Astrocyte (in vitro differentiated cells and primary cell): Measurements from ENCODE around the gene CACNA1H. TPM values are rescaled to one million over a fixed set of nuclear protein-coding genes. Genes with fewer than 3 reads are reported as not detected.
"Not testable (repeated sequence)": the region's sequence is repeated elsewhere in the genome, so short reads cannot be mapped to it uniquely, and the experiment has no call there.

Source experiments
- DNase-seq: peaks from one replicate; pipeline ENCODE4 v3.0.0-alpha.2; 2010; ENCODE audit warnings: low read depth
- FAIRE-seq: peaks from 2 replicates; lab custom pipeline; 2011; peaks lifted over from hg19 to GRCh38; lab: Jason Lieb, UNC
- H2AFZ ChIP-seq: 2 replicates; pipeline ENCODE4 v1.6.0; 2012; ENCODE audit warnings: low read depth, low read length, inconsistent platforms
- H3K27ac ChIP-seq: 2 replicates; pipeline ENCODE4 v1.5.1; 2011; ENCODE audit warnings: low read depth, low read length, inconsistent platforms
- H3K27me3 ChIP-seq: 2 replicates; pipeline ENCODE4 v1.6.0; 2011; ENCODE audit warnings: low read length, inconsistent platforms; ENCODE audit not compliant: insufficient read depth
- H3K36me3 ChIP-seq: 2 replicates; pipeline ENCODE4 v1.5.1; 2011; ENCODE audit warnings: low read length, inconsistent platforms; ENCODE audit not compliant: insufficient read depth
- H3K4me1 ChIP-seq: 2 replicates; pipeline ENCODE4 v1.5.1; 2011; ENCODE audit warnings: low read length, inconsistent platforms; ENCODE audit not compliant: insufficient read depth
- H3K4me2 ChIP-seq: 2 replicates; pipeline ENCODE4 v1.6.0; 2012; ENCODE audit warnings: low read length, inconsistent platforms
- H3K4me3 ChIP-seq: 2 replicates; pipeline ENCODE4 v1.5.1; 2011; ENCODE audit warnings: low read depth, mild to moderate bottlenecking, low read length, inconsistent platforms; ENCODE audit not compliant: insufficient read depth
- H3K79me2 ChIP-seq: 2 replicates; pipeline ENCODE4 v1.6.0; 2012; ENCODE audit warnings: mild to moderate bottlenecking, low read length, inconsistent platforms; ENCODE audit not compliant: insufficient read depth
- H3K9ac ChIP-seq: 2 replicates; pipeline ENCODE4 v1.6.0; 2012; ENCODE audit warnings: mild to moderate bottlenecking, low read length, inconsistent platforms
- H3K9me3 ChIP-seq: 2 replicates; pipeline ENCODE4 v1.5.1; 2012; ENCODE audit warnings: low read depth, mild to moderate bottlenecking, low read length, inconsistent platforms; ENCODE audit not compliant: insufficient read depth
- H4K20me1 ChIP-seq: 2 replicates; pipeline ENCODE4 v1.6.0; 2012; ENCODE audit warnings: low read length, inconsistent platforms; ENCODE audit not compliant: insufficient read depth
- H3K27ac Mint-ChIP-seq: one replicate; pipeline ENCODE4 v1.8.0; 2021; ENCODE audit warnings: mild to moderate bottlenecking, mixed read lengths; ENCODE audit not compliant: unreplicated experiment
- H3K27me3 Mint-ChIP-seq: one replicate; pipeline ENCODE4 v1.8.0; 2021; ENCODE audit warnings: low read depth, mixed read lengths; ENCODE audit not compliant: unreplicated experiment
- H3K36me3 Mint-ChIP-seq: one replicate; pipeline ENCODE4 v1.8.0; 2021; ENCODE audit warnings: low read depth, mixed read lengths; ENCODE audit not compliant: unreplicated experiment
- H3K4me1 Mint-ChIP-seq: one replicate; pipeline ENCODE4 v1.8.0; 2021; ENCODE audit warnings: low read depth, mixed read lengths; ENCODE audit not compliant: unreplicated experiment
- H3K4me3 Mint-ChIP-seq: one replicate; pipeline ENCODE4 v1.8.0; 2021; ENCODE audit warnings: mild to moderate bottlenecking, moderate library complexity, mixed read lengths; ENCODE audit not compliant: unreplicated experiment
- H3K9me3 Mint-ChIP-seq: one replicate; pipeline ENCODE4 v1.8.0; 2021; ENCODE audit warnings: mild to moderate bottlenecking, mixed read lengths; ENCODE audit not compliant: unreplicated experiment
- EZH2 ChIP-seq: IDR thresholded peaks from 2 replicates; pipeline ENCODE4 v1.6.1; 2012; ENCODE audit warnings: mild to moderate bottlenecking, low read length, inconsistent platforms; ENCODE audit not compliant: insufficient read depth
- total RNA-seq: library from RNA; stranded (reverse); gene quantifications from 2 replicates; pipeline ENCODE4 v1.2.1, GENCODE V29; 2021
- TF ChIP-seq, protein P1 (sequence below): IDR thresholded peaks from 2 replicates; pipeline ENCODE4 v1.5.1; 2011; ENCODE audit warnings: low read depth, mild to moderate bottlenecking, inconsistent platforms, low read length, moderate library complexity; ENCODE audit not compliant: insufficient read depth

Gene CACNA1H
- total RNA-seq, 1 donor from 2014 or later, result 21.7 TPM

DNA sequence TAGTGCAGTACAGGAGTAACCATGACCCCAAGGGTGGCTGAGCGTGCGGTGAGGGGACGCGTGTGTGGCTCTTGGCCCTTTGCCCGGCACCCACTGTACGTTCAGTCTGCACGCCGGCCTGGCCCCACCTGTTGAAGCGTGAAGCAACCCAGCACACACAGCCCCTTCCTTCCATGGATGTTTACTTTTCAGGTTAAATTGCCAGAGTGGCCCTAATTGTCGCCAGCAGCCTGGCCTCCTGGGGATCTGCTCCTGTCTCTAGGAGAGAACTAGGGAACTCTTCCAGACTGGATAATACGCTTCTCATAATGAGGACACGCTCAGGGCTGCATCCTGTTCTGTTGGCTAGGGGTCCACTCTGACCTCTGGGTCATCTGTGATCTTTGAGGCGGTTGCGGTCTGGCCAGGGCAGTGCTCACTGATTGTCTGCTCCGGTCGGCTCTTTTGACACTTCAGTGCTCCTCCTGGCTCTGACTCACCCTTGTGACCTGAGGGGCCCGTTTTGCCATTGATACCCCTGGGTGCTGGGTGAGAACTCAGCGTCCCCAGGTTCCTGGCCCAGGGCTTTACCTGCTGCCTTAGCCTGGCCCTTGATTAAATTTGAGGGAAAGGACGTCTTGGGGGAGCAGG is 44.4 kb downstream of the CACNA1H start:
- no peaks in the 10 kb centered on the region for H3K79me2 ChIP-seq
- no peaks in the 10 kb centered on the region for H3K9me3 Mint-ChIP-seq
- no peaks in the 10 kb centered on the region for H3K36me3 ChIP-seq
- peaks cover 11% of the 10 kb centered on the region for H3K27me3 Mint-ChIP-seq
- no peak overlapping the region for H2AFZ ChIP-seq
- DNase-seq, result no peak
- no peaks in the 10 kb centered on the region for H3K27me3 ChIP-seq
- H3K4me1 Mint-ChIP-seq, result no peaks in the 10 kb centered on the region
- peaks cover 37% of the 10 kb centered on the region for H4K20me1 ChIP-seq
- H3K36me3 Mint-ChIP-seq, result peaks cover 6% of the 10 kb centered on the region
- TF ChIP-seq, protein P1, sequence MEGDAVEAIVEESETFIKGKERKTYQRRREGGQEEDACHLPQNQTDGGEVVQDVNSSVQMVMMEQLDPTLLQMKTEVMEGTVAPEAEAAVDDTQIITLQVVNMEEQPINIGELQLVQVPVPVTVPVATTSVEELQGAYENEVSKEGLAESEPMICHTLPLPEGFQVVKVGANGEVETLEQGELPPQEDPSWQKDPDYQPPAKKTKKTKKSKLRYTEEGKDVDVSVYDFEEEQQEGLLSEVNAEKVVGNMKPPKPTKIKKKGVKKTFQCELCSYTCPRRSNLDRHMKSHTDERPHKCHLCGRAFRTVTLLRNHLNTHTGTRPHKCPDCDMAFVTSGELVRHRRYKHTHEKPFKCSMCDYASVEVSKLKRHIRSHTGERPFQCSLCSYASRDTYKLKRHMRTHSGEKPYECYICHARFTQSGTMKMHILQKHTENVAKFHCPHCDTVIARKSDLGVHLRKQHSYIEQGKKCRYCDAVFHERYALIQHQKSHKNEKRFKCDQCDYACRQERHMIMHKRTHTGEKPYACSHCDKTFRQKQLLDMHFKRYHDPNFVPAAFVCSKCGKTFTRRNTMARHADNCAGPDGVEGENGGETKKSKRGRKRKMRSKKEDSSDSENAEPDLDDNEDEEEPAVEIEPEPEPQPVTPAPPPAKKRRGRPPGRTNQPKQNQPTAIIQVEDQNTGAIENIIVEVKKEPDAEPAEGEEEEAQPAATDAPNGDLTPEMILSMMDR, result no peak
- H3K9me3 ChIP-seq, result no peaks in the 10 kb centered on the region
- no peak for FAIRE-seq
- no peak overlapping the region for H3K9ac ChIP-seq
- no peak overlapping the region for H3K4me3 Mint-ChIP-seq
- H3K27ac Mint-ChIP-seq, result no peak overlapping the region
- peaks cover 2% of the 10 kb centered on the region for H3K4me1 ChIP-seq
- no peak overlapping the region for H3K4me2 ChIP-seq
- H3K4me3 ChIP-seq, result no peak overlapping the region
- H3K27ac ChIP-seq, result no peak overlapping the region

GRCh38 chr16:1198194-1198593 is 45.3 kb downstream of the CACNA1H start:
- no peak overlapping the region for H3K4me2 ChIP-seq
- Mint-ChIP-seq H3K9me3 (no peaks in the 10 kb centered on the region), H3K36me3 (peaks cover 6% of the 10 kb centered on the region), H3K4me1 (no peaks in the 10 kb centered on the region), H3K27me3 (peaks cover 11% of the 10 kb centered on the region), H3K4me3 (no peak overlapping the region), H3K27ac (no peak overlapping the region)
- H3K9ac ChIP-seq, result no peak overlapping the region
- H3K9me3 ChIP-seq, result no peaks in the 10 kb centered on the region
- H3K27ac ChIP-seq, result no peak overlapping the region
- FAIRE-seq (no peak), DNase-seq (no peak)
- no peaks in the 10 kb centered on the region for H3K36me3 ChIP-seq
- H3K79me2 ChIP-seq, result no peaks in the 10 kb centered on the region
- H3K4me1 ChIP-seq, result peaks cover 2% of the 10 kb centered on the region
- TF ChIP-seq, protein P1, result no peak
- TF ChIP-seq EZH2, result no peak
- no peak overlapping the region for H2AFZ ChIP-seq
- H4K20me1 ChIP-seq, result peaks cover 31% of the 10 kb centered on the region
- no peaks in the 10 kb centered on the region for H3K27me3 ChIP-seq
- H3K4me3 ChIP-seq, result no peak overlapping the region

- not testable (repeated sequence) for H3K27me3 ChIP-seq, H3K9ac ChIP-seq, H2AFZ ChIP-seq, DNase-seq, H3K4me2 ChIP-seq, H3K4me1 Mint-ChIP-seq, H3K4me3 ChIP-seq, H3K36me3 ChIP-seq, H3K4me3 Mint-ChIP-seq, H3K27ac ChIP-seq, H3K27ac Mint-ChIP-seq, H3K79me2 ChIP-seq, FAIRE-seq, H3K36me3 Mint-ChIP-seq, H3K4me1 ChIP-seq, H3K9me3 ChIP-seq, H3K9me3 Mint-ChIP-seq
- H4K20me1 ChIP-seq, result peaks cover 24% of the 10 kb centered on the region
- H3K27me3 Mint-ChIP-seq, result peaks cover 11% of the 10 kb centered on the region
Measured at GRCh38 chr16:1198671-1199346, 45.9 kb downstream of the CACNA1H start.
